CD8-positive, alpha-beta memory T cell (primary cell): ENCODE measurements around the gene TRIM59. TPM values are rescaled to one million over a fixed set of nuclear protein-coding genes. Genes with fewer than 3 reads are reported as not detected.

Source experiments
- CTCF ChIA-PET: fragments of 350-600 bp; sonication (Branson Sonifier 250); formaldehyde crosslinking; loops from one replicate; lab custom pipeline; 2021; ENCODE audit warnings: antibody characterized with exemption; lab: Charles Lee
- POLR2A ChIA-PET: fragments of 350-600 bp; sonication (Branson Sonifier 250); formaldehyde crosslinking; loops from one replicate; lab custom pipeline; 2021; ENCODE audit warnings: antibody characterized with exemption; lab: Charles Lee
- DNase-seq, 5 donors: peaks; one replicate each; pipeline versions ENCODE4 v3.0.0 to v3.0.0-alpha.2; 2020 to 2022; ENCODE audit warnings: mixed read lengths in 1 of 5
- H3K27ac ChIP-seq: one replicate; pipeline ENCODE4 v1.7.0; 2013; ENCODE audit warnings: low read depth, mild to moderate bottlenecking, low read length, moderate library complexity
- H3K27me3 ChIP-seq: 2 replicates; pipeline ENCODE4 v1.7.0; 2013; ENCODE audit warnings: low read length, mild to moderate bottlenecking; ENCODE audit not compliant: insufficient read depth, poor library complexity, severe bottlenecking
- H3K36me3 ChIP-seq: 2 replicates; pipeline ENCODE4 v1.7.0; 2013; ENCODE audit warnings: mild to moderate bottlenecking, low read length, moderate library complexity; ENCODE audit not compliant: insufficient read depth
- H3K4me1 ChIP-seq: 2 replicates; pipeline ENCODE4 v1.7.0; 2013; ENCODE audit warnings: mild to moderate bottlenecking, low read length, moderate library complexity; ENCODE audit not compliant: insufficient read depth
- H3K4me3 ChIP-seq: 2 replicates; pipeline ENCODE4 v1.7.0; 2013; ENCODE audit warnings: mild to moderate bottlenecking, low read length
- H3K9me3 ChIP-seq: 2 replicates; pipeline ENCODE4 v1.7.0; 2013; ENCODE audit warnings: mild to moderate bottlenecking, low read length
- H3K27ac Mint-ChIP-seq, 8 donors: one replicate each; pipeline ENCODE4 v1.8.0; 2020 to 2021; ENCODE audit warnings: mixed read lengths in 8 of 8, mild to moderate bottlenecking in 6 of 8, inconsistent platforms in 3 of 8, moderate library complexity in 3 of 8
- H3K27me3 Mint-ChIP-seq, 2 donors: one replicate each; pipeline ENCODE4 v1.8.0; 2020 to 2021; ENCODE audit warnings: mixed read lengths in 2 of 2, mild to moderate bottlenecking in 1 of 2, moderate library complexity in 1 of 2
- H3K36me3 Mint-ChIP-seq, 3 donors: one replicate each; pipeline ENCODE4 v1.8.0; 2020 to 2021; ENCODE audit warnings: mixed read lengths in 3 of 3, inconsistent platforms in 1 of 3, mild to moderate bottlenecking in 1 of 3
- H3K4me1 Mint-ChIP-seq, 3 donors: one replicate each; pipeline ENCODE4 v1.8.0; 2020 to 2021; ENCODE audit warnings: mixed read lengths in 3 of 3, inconsistent platforms in 1 of 3, mild to moderate bottlenecking in 1 of 3
- H3K4me3 Mint-ChIP-seq, 7 donors: one replicate each; pipeline ENCODE4 v1.8.0; 2020 to 2021; ENCODE audit warnings: mixed read lengths in 7 of 7, mild to moderate bottlenecking in 6 of 7, moderate library complexity in 4 of 7, inconsistent platforms in 2 of 7
- H3K9me3 Mint-ChIP-seq, 5 donors: one replicate each; pipeline ENCODE4 v1.8.0; 2020 to 2022; ENCODE audit warnings: mixed read lengths in 5 of 5, mild to moderate bottlenecking in 3 of 5, moderate library complexity in 2 of 5, inconsistent platforms in 1 of 5
- polyA plus RNA-seq: library from polyadenylated mRNA; unstranded; fragments of 300-500 nt; fragmentation: Illumina TruSeq; gene quantifications from one replicate; pipeline ENCODE4 v1.2.3, GENCODE V29; 2021
- total RNA-seq, 2 experiments: library from RNA; stranded (reverse); gene quantifications; one replicate each; pipeline ENCODE4 v1.2.3, GENCODE V29; 2021

The TRIM59 gene
- total and polyA plus RNA-seq, 3 experiments from 2014 or later = 25.1 to 31.4 (median 30.7) TPM

DNA sequence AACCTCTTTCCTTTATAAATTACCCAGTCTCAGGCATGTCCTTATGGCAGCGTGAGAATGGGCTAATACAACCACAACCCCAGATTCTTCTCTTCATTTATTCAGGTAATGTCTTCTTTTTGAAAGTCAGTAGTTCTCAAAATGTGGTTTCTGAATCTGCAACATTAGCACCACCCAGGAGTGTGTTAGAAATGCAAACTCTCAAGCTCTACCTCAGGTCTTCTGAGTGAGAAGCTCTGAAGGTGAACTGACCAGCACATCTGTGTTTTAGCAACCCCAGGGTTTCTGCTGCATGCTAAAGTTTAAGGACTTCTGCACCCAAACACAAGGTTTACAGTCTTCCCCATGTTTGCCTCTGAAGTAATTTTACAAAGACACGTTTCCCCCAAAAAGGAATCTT lies 22.3 kb upstream of the TRIM59 start:
- H3K36me3 ChIP-seq = no peaks in the 10 kb centered on the region
- H3K4me3 ChIP-seq = no peak overlapping the region
- no peak overlapping the region for H3K4me3 Mint-ChIP-seq
- H3K27ac ChIP-seq = no peak overlapping the region
- H3K27me3 Mint-ChIP-seq = peaks cover 17 to 22% of the 10 kb centered on the region in 2 donors
- no peaks in the 10 kb centered on the region for H3K4me1 ChIP-seq
- H3K36me3 Mint-ChIP-seq = peaks cover 0 to 16% (median 3%) of the 10 kb centered on the region in 3 donors
- ChIA-PET CTCF (no interaction called here), POLR2A (no interaction called here)
- H3K27me3 ChIP-seq = peaks cover 5% of the 10 kb centered on the region
- H3K9me3 Mint-ChIP-seq = peaks cover 3 to 21% (median 18%) of the 10 kb centered on the region in 5 donors
- DNase-seq = no peak
- H3K27ac Mint-ChIP-seq = no peak overlapping the region
- H3K9me3 ChIP-seq = no peaks in the 10 kb centered on the region
- H3K4me1 Mint-ChIP-seq = no peaks in the 10 kb centered on the region

DNA sequence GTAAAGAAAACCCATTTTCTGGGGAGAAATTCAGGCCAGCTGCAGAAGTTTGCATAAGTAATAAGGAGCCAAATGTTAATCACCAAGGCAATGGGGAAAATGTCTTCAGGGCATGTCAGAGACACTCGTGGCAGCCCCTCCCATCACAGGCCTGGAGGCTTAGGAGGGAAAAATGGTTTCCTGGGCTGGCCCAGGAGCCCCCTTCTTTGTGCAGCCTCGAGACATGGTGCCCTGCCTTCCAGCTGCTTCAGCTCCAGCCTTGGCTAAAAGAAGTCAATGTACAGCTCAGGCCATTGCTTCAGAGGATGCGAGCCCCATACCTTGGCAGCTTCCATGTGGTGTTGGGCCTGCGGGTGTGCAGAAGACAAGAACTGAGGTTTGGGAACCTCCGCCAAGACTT lies 20.6 kb upstream of the TRIM59 start:
- H3K9me3 ChIP-seq = no peaks in the 10 kb centered on the region
- H3K4me1 Mint-ChIP-seq = no peaks in the 10 kb centered on the region
- CTCF ChIA-PET = no interaction called here

DNA sequence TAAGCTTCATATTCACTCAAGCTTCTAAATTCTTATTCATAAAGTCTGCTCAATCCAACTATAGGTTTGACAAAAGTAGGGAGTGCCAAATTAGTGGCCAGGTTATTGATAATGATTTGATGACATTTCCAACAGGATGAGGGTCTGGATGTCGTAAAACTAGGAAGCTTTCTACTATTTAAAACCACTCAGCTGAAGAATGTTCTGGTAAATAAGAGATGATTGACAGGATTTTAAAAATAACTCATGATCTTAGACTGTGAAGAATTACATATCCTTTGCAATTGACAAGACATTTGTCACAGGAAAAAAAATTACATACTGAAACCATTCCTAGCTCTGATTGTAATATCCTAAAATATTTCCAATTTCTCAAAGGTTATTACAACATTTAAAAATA lies 15.4 kb upstream of the TRIM59 start:
- ChIA-PET CTCF (interaction anchor here (1.7 kb wide), 1 partner anchor 16 kb away, joined by 3 read pairs; the partner anchor contains the start of gene TRIM59), POLR2A (no interaction called here)
- Mint-ChIP-seq H3K4me1 (no peaks in the 10 kb centered on the region), H3K27me3 (peaks cover 13 to 67% of the 10 kb centered on the region in 2 donors), H3K4me3 (no peak overlapping the region), H3K9me3 (peaks cover 3 to 8% (median 6%) of the 10 kb centered on the region in 5 donors), H3K27ac (no peak overlapping the region), H3K36me3 (peaks cover 0 to 13% (median 3%) of the 10 kb centered on the region in 3 donors)
- H3K4me3 ChIP-seq = no peak overlapping the region
- no peaks in the 10 kb centered on the region for H3K27me3 ChIP-seq
- no peak overlapping the region for H3K27ac ChIP-seq
- no peaks in the 10 kb centered on the region for H3K36me3 ChIP-seq
- no peaks in the 10 kb centered on the region for H3K9me3 ChIP-seq
- DNase-seq = no peak
- no peaks in the 10 kb centered on the region for H3K4me1 ChIP-seq

More for the DNA sequence above, 20.6 kb upstream of the TRIM59 start:
- Mint-ChIP-seq H3K9me3 (peaks cover 3 to 21% (median 18%) of the 10 kb centered on the region in 5 donors), H3K4me3 (no peak overlapping the region), H3K27me3 (peaks cover 14 to 29% of the 10 kb centered on the region in 2 donors), H3K27ac (no peak overlapping the region), H3K36me3 (peaks cover 0 to 16% (median 3%) of the 10 kb centered on the region in 3 donors)
- no peak overlapping the region for H3K4me3 ChIP-seq
- H3K4me1 ChIP-seq = no peaks in the 10 kb centered on the region
- POLR2A ChIA-PET = no interaction called here
- no peak overlapping the region for H3K27ac ChIP-seq
- H3K36me3 ChIP-seq = no peaks in the 10 kb centered on the region
- DNase-seq = no peak
- peaks cover 5% of the 10 kb centered on the region for H3K27me3 ChIP-seq

DNA sequence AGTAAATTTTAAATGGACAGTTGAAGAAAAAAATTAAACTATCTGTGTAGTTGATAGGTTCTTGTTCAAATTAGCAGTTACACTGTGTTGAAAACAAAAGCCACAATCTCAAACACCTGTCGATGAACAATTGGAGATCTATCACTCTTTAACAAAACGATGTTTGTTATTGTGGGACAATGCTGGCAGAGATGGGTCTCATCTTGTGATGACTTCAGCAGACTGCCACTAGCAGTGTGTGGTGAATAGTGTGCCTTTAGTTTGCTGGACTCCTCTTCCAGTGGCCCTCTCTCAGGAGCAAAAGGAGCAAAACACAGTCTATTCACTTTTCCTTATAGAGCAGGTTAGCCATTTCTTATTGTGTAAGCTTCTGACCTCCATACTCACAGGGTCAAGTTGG lies 14.7 kb upstream of the TRIM59 start:
- Histone ChIP-seq H3K27ac (no peak overlapping the region), H3K36me3 (no peaks in the 10 kb centered on the region), H3K4me1 (no peaks in the 10 kb centered on the region), H3K9me3 (no peaks in the 10 kb centered on the region), H3K27me3 (no peaks in the 10 kb centered on the region), H3K4me3 (no peak overlapping the region)
- Mint-ChIP-seq H3K9me3 (peaks cover 0 to 3% (median 0%) of the 10 kb centered on the region in 5 donors), H3K4me1 (no peaks in the 10 kb centered on the region), H3K27me3 (peaks cover 11 to 62% of the 10 kb centered on the region in 2 donors), H3K36me3 (peaks cover 0 to 6% (median 0%) of the 10 kb centered on the region in 3 donors), H3K4me3 (no peak overlapping the region), H3K27ac (peak overlapping the region in 1 of 8 donors; percentile 54)
- ChIA-PET CTCF (interaction anchor here (1.7 kb wide), 1 partner anchor 15 kb away, joined by 3 read pairs; the partner anchor contains the start of gene TRIM59), POLR2A (no interaction called here)
- no peak for DNase-seq

DNA sequence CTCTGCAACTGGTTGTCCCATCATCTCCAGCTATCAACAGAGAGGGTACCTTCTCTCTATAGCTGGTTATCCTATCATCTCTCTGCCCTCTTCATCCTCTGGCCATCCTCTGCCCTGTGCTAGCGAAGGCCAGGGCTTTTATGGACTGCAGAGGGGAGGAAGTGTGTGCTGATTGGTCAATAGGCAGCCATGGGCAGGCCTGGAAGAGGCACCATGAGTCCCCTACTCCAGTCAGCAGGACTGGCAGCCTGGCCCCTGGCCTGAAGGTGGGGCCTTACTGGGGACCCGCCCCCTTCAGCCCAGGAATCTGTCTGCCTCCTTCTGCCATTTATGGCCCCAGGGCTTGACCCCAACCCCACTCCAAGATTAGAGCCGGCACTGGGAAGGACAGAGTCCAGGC lies 10.4 kb upstream of the TRIM59 start:
- ChIA-PET CTCF (interaction anchor here (1.9 kb wide), 1 partner anchor 10 kb away, joined by 7 read pairs; the partner anchor contains the start of gene TRIM59), POLR2A (no interaction called here)
- no peaks in the 10 kb centered on the region for H3K27me3 ChIP-seq
- no peak for DNase-seq
- no peaks in the 10 kb centered on the region for H3K36me3 ChIP-seq
- no peak overlapping the region for H3K4me3 ChIP-seq
- no peaks in the 10 kb centered on the region for H3K4me1 ChIP-seq
- peaks cover 4 to 40% of the 10 kb centered on the region in 2 donors for H3K27me3 Mint-ChIP-seq
- no peaks in the 10 kb centered on the region for H3K36me3 Mint-ChIP-seq
- H3K9me3 Mint-ChIP-seq = no peaks in the 10 kb centered on the region
- H3K9me3 ChIP-seq = no peaks in the 10 kb centered on the region
- H3K4me3 Mint-ChIP-seq = no peak overlapping the region
- no peaks in the 10 kb centered on the region for H3K4me1 Mint-ChIP-seq
- H3K27ac ChIP-seq = no peak overlapping the region
- no peak overlapping the region for H3K27ac Mint-ChIP-seq

DNA sequence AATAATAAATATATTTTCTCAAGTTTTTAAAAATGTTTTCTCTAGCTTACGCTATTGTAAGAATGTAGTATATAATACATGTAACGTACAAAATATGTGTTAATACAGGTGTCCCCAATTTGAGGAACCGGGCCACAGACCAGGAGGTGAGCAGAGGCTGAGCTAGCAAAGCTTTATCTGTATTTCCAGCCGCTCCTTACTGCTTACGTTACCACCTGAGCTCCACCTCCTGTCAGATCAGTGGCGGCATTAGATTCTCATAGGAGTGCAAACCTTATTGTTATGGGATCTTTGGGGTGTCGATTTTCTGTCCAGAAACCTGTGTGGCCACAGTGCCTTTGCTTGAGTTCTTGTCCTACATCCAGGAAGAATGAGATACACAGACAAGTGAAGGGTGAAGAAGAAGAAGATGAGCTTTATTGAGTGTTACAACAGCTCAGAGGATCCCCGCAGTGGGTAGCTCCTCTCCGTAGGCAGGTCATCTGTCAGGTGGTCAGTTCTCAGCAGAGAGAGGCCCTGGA lies 9.9 kb upstream of the TRIM59 start:
- Mint-ChIP-seq H3K27me3 (peaks cover 4 to 35% of the 10 kb centered on the region in 2 donors), H3K36me3 (no peaks in the 10 kb centered on the region), H3K9me3 (no peaks in the 10 kb centered on the region), H3K4me1 (no peaks in the 10 kb centered on the region), H3K27ac (no peak overlapping the region), H3K4me3 (no peak overlapping the region)
- CTCF ChIA-PET = interaction anchor here (1.9 kb wide), 1 partner anchor 10 kb away, joined by 7 read pairs; the partner anchor contains the start of gene TRIM59
- no peak overlapping the region for H3K4me3 ChIP-seq
- no peaks in the 10 kb centered on the region for H3K27me3 ChIP-seq
- no peaks in the 10 kb centered on the region for H3K36me3 ChIP-seq
- no peaks in the 10 kb centered on the region for H3K9me3 ChIP-seq
- no peak for DNase-seq
- H3K27ac ChIP-seq = no peak overlapping the region
- H3K4me1 ChIP-seq = no peaks in the 10 kb centered on the region
- POLR2A ChIA-PET = no interaction called here

DNA sequence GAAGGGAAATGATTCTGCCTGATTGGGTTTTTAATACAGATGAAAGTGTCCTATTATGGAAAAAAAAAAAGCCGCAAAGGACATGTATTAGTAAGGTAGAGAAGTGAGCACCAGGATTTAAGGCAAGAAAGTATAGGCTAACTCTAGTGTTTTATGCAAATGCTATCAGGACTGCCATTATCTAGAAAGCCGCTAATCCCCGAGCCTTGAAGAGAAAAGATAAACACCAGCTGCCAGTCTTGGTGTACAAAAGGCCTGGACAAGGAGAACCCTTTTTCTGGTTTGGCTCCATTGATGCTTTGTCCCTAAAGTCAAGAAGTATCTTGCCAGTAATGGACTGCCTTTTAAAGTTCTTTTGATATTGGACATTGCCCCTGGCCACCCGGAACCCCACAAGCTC lies 8.6 kb upstream of the TRIM59 start:
- H3K4me1 Mint-ChIP-seq = no peaks in the 10 kb centered on the region
- H3K36me3 Mint-ChIP-seq = no peaks in the 10 kb centered on the region
- ChIA-PET CTCF (interaction anchor here (1.9 kb wide), 1 partner anchor 8 kb away, joined by 7 read pairs; the partner anchor contains the start of gene TRIM59), POLR2A (no interaction called here)
- no peaks in the 10 kb centered on the region for H3K9me3 Mint-ChIP-seq
- Histone ChIP-seq H3K27me3 (no peaks in the 10 kb centered on the region), H3K27ac (no peak overlapping the region), H3K4me3 (no peak overlapping the region), H3K9me3 (no peaks in the 10 kb centered on the region), H3K4me1 (no peaks in the 10 kb centered on the region), H3K36me3 (no peaks in the 10 kb centered on the region)
- H3K27ac Mint-ChIP-seq = no peak overlapping the region
- no peak for DNase-seq
- no peak overlapping the region for H3K4me3 Mint-ChIP-seq
- H3K27me3 Mint-ChIP-seq = peaks cover 4 to 25% of the 10 kb centered on the region in 2 donors

DNA sequence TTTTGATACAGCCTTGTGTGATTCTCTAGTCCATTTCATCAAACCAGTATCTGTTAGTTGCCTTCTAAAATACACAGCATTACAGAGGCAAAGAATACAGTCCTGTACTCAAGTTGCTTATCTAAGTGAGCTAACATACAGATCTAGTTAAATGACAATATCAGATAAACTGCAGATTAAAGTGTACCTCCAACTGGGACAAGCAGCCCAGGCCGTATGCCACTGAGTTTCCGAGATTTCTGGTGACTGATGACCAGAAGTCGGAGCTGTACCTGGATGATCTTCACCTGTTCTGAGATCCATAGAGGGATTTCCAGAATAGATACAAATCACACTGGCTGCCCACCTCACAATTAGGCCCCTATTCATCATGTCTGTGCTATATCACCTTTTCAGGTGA lies 6.3 kb upstream of the TRIM59 start:
- Histone ChIP-seq H3K4me3 (no peak overlapping the region), H3K9me3 (no peaks in the 10 kb centered on the region), H3K4me1 (no peaks in the 10 kb centered on the region), H3K27me3 (no peaks in the 10 kb centered on the region), H3K36me3 (no peaks in the 10 kb centered on the region), H3K27ac (no peak overlapping the region)
- DNase-seq = no peak
- H3K4me3 Mint-ChIP-seq = no peak overlapping the region
- peaks cover 0 to 4% of the 10 kb centered on the region in 2 donors for H3K27me3 Mint-ChIP-seq
- ChIA-PET POLR2A (no interaction called here), CTCF (no interaction called here)
- H3K36me3 Mint-ChIP-seq = no peaks in the 10 kb centered on the region
- H3K9me3 Mint-ChIP-seq = no peaks in the 10 kb centered on the region
- H3K4me1 Mint-ChIP-seq = no peaks in the 10 kb centered on the region
- no peak overlapping the region for H3K27ac Mint-ChIP-seq
